ENCODE data around the gene TMEM61. TPM values are rescaled to one million over a fixed set of nuclear protein-coding genes. Genes with fewer than 3 reads are reported as not detected.

Gene TMEM61
- total and polyA plus RNA-seq, 2 experiments from 2014 or later, result 0.22 to 0.90 TPM

DNA sequence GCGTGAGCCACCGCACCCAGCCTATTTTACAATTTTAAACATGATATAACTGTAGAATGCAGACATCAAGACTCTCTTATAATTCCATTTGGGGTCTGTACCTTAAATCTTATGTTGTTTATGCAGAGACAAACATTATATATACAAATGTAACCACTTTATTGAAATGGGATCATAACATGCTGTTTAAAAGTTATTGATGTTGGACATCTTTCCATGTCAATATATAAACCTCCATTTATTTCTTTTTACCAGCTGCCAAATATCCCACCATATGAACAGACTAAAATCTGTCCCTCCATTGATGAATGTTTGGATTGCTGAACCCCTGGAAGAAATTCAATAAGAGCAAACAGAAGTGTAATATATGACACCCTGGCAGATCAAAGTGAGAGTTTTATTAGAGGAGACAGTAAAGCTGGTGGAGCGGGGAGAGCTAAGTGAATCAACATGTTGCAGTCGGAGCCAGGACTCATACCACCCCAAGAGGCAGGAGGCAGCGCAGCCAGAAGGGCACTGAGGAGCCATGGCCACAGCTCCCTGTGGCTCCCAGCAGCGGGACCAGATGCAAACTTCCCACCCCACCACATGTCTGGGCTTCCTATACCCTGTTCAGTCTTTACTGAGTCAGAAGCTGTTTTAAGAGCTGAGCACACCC, 54.2 kb downstream of the TMEM61 start:
- Histone ChIP-seq H3K9me3 (ENCODE audit: low read depth) (no peaks in the 10 kb centered on the region), H3K36me3 (replicated peaks; ENCODE audit: insufficient read depth, low read depth) (no peaks in the 10 kb centered on the region), H3K79me2 (no peaks in the 10 kb centered on the region), H2AFZ (no peak overlapping the region), H3K27ac (no peak overlapping the region), H3K27me3 (peaks cover 14% of the 10 kb centered on the region), H3K4me2 (no peak overlapping the region), H3K9me2 (replicated peaks; ENCODE audit: insufficient read depth) (no peaks in the 10 kb centered on the region), H4K20me1 (ENCODE audit: insufficient read depth, poor library complexity, severe bottlenecking) (no peaks in the 10 kb centered on the region), H3K4me1 (ENCODE audit: insufficient read depth) (no peaks in the 10 kb centered on the region), H3K4me3 (no peak overlapping the region)
- DNase-seq (ENCODE audit: low spot score), result peak; percentile 37
- TF ChIP-seq EZH2 (IDR thresholded peaks at IDR 0.05; ENCODE audit: borderline replicate concordance) (no peak), EZH2phosphoT487 (IDR thresholded peaks at IDR 0.05; ENCODE audit: low read depth, severe bottlenecking, unreplicated experiment) (peak; percentile 94)
- WGBS (ENCODE audit: low lambda C conversion rate, missing lambda C conversion rate), result 63% methylated on average over 6 of the region's 6 CpGs

DNA sequence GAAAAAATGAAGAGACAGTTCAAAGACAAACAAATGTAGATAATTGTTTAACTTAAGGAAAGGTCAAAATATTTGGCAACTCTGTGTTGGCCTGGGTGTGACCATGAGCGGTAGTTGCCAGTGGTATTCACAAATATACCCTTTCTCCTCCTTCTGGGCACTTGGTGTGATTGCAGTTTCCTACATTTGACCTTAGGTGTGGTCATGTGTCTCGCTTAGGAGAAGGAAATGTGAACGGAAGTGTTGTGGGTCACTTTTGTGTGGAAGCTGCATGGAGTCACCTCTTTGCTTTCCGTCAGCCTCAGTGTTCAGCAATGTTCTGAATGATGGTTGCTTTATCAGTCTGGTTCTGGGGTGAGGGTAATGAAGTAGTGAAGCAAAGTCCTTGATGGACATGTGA, 55.5 kb downstream of the TMEM61 start:
- TF ChIP-seq, protein P1, sequence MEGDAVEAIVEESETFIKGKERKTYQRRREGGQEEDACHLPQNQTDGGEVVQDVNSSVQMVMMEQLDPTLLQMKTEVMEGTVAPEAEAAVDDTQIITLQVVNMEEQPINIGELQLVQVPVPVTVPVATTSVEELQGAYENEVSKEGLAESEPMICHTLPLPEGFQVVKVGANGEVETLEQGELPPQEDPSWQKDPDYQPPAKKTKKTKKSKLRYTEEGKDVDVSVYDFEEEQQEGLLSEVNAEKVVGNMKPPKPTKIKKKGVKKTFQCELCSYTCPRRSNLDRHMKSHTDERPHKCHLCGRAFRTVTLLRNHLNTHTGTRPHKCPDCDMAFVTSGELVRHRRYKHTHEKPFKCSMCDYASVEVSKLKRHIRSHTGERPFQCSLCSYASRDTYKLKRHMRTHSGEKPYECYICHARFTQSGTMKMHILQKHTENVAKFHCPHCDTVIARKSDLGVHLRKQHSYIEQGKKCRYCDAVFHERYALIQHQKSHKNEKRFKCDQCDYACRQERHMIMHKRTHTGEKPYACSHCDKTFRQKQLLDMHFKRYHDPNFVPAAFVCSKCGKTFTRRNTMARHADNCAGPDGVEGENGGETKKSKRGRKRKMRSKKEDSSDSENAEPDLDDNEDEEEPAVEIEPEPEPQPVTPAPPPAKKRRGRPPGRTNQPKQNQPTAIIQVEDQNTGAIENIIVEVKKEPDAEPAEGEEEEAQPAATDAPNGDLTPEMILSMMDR (IDR thresholded peaks at IDR 0.05; ENCODE audit: poor library complexity), result no peak
- TF ChIP-seq EZH2 (IDR thresholded peaks at IDR 0.05; ENCODE audit: borderline replicate concordance) (no peak), EZH2phosphoT487 (IDR thresholded peaks at IDR 0.05; ENCODE audit: low read depth, severe bottlenecking, unreplicated experiment) (no peak)
- Histone ChIP-seq H3K79me2 (peaks cover 8% of the 10 kb centered on the region), H3K9me2 (replicated peaks; ENCODE audit: insufficient read depth) (no peaks in the 10 kb centered on the region), H3K27ac (no peak overlapping the region), H3K9me3 (ENCODE audit: low read depth) (no peaks in the 10 kb centered on the region), H4K20me1 (ENCODE audit: insufficient read depth, poor library complexity, severe bottlenecking) (peaks cover 3% of the 10 kb centered on the region), H2AFZ (no peak overlapping the region), H3K4me3 (no peak overlapping the region), H3K4me1 (ENCODE audit: insufficient read depth) (no peaks in the 10 kb centered on the region), H3K4me2 (no peak overlapping the region), H3K36me3 (replicated peaks; ENCODE audit: insufficient read depth, low read depth) (no peaks in the 10 kb centered on the region), H3K27me3 (peaks cover 25% of the 10 kb centered on the region)
- WGBS (ENCODE audit: low lambda C conversion rate, missing lambda C conversion rate), result 75% methylated on average over 4 of the region's 4 CpGs
- no peak for DNase-seq (ENCODE audit: low spot score)

DNA sequence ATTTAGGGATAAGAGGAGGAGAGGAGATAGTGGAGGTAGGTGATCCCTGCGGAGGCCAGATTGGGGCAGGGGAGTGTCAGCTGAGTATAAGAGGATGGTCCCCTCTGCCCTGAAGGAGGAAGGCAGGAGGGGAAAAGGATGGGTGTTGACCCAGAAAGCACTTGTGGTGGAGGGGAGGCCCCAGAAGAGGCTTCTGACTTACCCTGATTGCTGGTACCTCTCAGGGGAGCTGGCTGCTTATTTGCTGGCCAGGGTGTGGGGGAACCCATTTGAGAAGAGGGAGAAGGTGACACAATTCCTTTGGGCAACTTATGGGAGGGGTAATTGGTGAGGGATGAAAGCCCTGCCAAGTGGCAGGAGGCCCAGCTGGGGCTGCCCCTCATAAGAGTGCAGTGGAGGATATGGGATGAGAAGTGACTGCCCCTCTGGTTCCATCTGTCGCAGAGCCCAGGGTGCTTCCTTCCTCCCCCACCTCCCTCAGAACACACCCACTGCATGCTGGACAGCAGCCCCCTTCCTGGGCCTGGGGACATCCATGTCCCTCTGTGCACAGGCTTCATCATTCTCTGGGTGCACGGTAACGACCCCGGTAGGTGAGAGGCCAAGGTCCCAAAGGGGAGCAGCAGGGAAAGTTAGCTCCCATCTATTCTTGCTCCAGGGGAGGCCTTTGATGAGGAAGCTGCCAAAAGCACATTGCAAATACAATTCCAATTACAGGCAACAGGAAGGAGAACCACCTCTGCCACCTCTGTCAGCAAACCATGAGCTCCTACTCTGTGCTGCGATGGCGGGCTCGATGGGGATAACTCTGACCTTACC, 57.5 kb downstream of the TMEM61 start:
- peaks cover 8% of the 10 kb centered on the region for H4K20me1 ChIP-seq (ENCODE audit: insufficient read depth, poor library complexity, severe bottlenecking)
- H3K79me2 ChIP-seq, result peaks cover 26% of the 10 kb centered on the region
- WGBS (ENCODE audit: low lambda C conversion rate, missing lambda C conversion rate), result 94% methylated on average over 8 of the region's 8 CpGs
- no peak overlapping the region for H3K4me3 ChIP-seq
- H3K4me1 ChIP-seq (ENCODE audit: insufficient read depth), result no peaks in the 10 kb centered on the region
- H3K9me3 ChIP-seq (ENCODE audit: low read depth), result no peaks in the 10 kb centered on the region
- no peak overlapping the region for H2AFZ ChIP-seq
- no peak overlapping the region for H3K4me2 ChIP-seq
- H3K36me3 ChIP-seq (replicated peaks; ENCODE audit: insufficient read depth, low read depth), result no peaks in the 10 kb centered on the region
- H3K9me2 ChIP-seq (replicated peaks; ENCODE audit: insufficient read depth), result no peaks in the 10 kb centered on the region
- TF ChIP-seq, protein P1 (IDR thresholded peaks at IDR 0.05; ENCODE audit: poor library complexity), result no peak
- TF ChIP-seq EZH2 (IDR thresholded peaks at IDR 0.05; ENCODE audit: borderline replicate concordance) (no peak), EZH2phosphoT487 (IDR thresholded peaks at IDR 0.05; ENCODE audit: low read depth, severe bottlenecking, unreplicated experiment) (no peak)
- no peak for DNase-seq (ENCODE audit: low spot score)
- H3K27me3 ChIP-seq, result peaks cover 32% of the 10 kb centered on the region
- no peak overlapping the region for H3K27ac ChIP-seq

DNA sequence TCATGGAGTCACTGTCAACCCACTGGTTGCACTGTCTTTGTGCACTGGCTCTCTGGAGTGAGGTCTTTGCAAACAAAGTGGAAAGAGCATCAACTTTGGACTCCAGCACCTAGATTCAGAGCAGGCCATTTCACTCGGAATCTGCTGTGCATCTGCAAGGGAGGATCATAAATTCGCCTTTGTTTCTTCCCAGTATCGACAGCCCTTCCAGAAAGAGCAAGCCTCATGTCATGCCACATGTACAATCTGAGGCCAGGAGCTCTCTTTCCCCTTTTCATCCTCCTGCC, 58.1 kb downstream of the TMEM61 start:
- no peak for TF ChIP-seq EZH2phosphoT487 (IDR thresholded peaks at IDR 0.05; ENCODE audit: low read depth, severe bottlenecking, unreplicated experiment)
- TF ChIP-seq, protein P1 (IDR thresholded peaks at IDR 0.05; ENCODE audit: poor library complexity), result no peak
- no peak for TF ChIP-seq EZH2 (IDR thresholded peaks at IDR 0.05; ENCODE audit: borderline replicate concordance)

More for the DNA sequence above, 58.1 kb downstream of the TMEM61 start:
- Histone ChIP-seq H3K4me2 (peak overlapping the region; percentile 96), H3K9me3 (ENCODE audit: low read depth) (no peaks in the 10 kb centered on the region), H3K4me1 (ENCODE audit: insufficient read depth) (no peaks in the 10 kb centered on the region), H2AFZ (no peak overlapping the region), H3K36me3 (replicated peaks; ENCODE audit: insufficient read depth, low read depth) (no peaks in the 10 kb centered on the region), H3K79me2 (peaks cover 28% of the 10 kb centered on the region), H3K4me3 (no peak overlapping the region), H3K27ac (no peak overlapping the region), H3K9me2 (replicated peaks; ENCODE audit: insufficient read depth) (no peaks in the 10 kb centered on the region), H3K27me3 (peaks cover 32% of the 10 kb centered on the region), H4K20me1 (ENCODE audit: insufficient read depth, poor library complexity, severe bottlenecking) (peaks cover 8% of the 10 kb centered on the region)
- DNase-seq (ENCODE audit: low spot score), result no peak
- 92% methylated on average over 3 of the region's 3 CpGs for WGBS (ENCODE audit: low lambda C conversion rate, missing lambda C conversion rate)

All from hepatocyte (in vitro differentiated cells).